Esophagus squamous epithelium (tissue), 5 donors: ENCODE data around the gene SMIM41. TPM values are rescaled to one million over a fixed set of nuclear protein-coding genes. Genes with fewer than 3 reads are reported as not detected.

ENCODE experiments used
- DNase-seq: peaks from one replicate; lab custom pipeline; 2025; lab: John Stamatoyannopoulos, UW
- H3K27ac ChIP-seq, 4 donors: fragments of 200-600 bp; sonication (generic); one replicate each; pipeline ENCODE4 v1.5.1; 2016 to 2019; ENCODE audit warnings: mild to moderate bottlenecking in 1 of 4
- H3K27me3 ChIP-seq, 4 donors: fragments of 200-600 bp; sonication (generic); 1 replicate in 3 of 4; 2 replicates in 1 of 4; pipeline versions ENCODE4 v1.5.1 to v1.6.0; 2017 to 2021; ENCODE audit warnings: antibody characterized with exemption in 1 of 4
- H3K36me3 ChIP-seq, 3 donors: fragments of 200-600 bp; sonication (generic); one replicate each; pipeline ENCODE4 v1.5.1; 2016 to 2019
- H3K4me1 ChIP-seq, 3 donors: fragments of 200-600 bp; sonication (generic); one replicate each; pipeline ENCODE4 v1.5.1; 2017 to 2019
- H3K4me3 ChIP-seq, 4 donors: fragments of 200-600 bp; sonication (generic); 1 replicate in 3 of 4; 2 replicates in 1 of 4; pipeline ENCODE4 v1.5.1; 2016 to 2019; ENCODE audit warnings: mild to moderate bottlenecking in 2 of 4, moderate library complexity in 1 of 4
- H3K9me3 ChIP-seq, 3 donors: fragments of 200-600 bp; sonication (generic); one replicate each; pipeline ENCODE4 v1.5.1; 2016 to 2019
- CTCF ChIP-seq, 6 experiments: fragments of 450-650 bp in 4 of 6; fragments of 200-600 bp in 2 of 6; sonication (generic) in 2 of 6; IDR thresholded peaks; one replicate each; pipeline ENCODE4 v1.5.1; 2016 to 2019; ENCODE audit warnings: antibody characterized with exemption in 6 of 6, mild to moderate bottlenecking in 4 of 6, moderate library complexity in 4 of 6
- POLR2A ChIP-seq, 4 donors: fragments of 450-650 bp; IDR thresholded peaks; one replicate each; pipeline ENCODE4 v1.6.1; 2017; ENCODE audit warnings: antibody characterized with exemption in 4 of 4, mild to moderate bottlenecking in 4 of 4, moderate library complexity in 3 of 4
- WGBS, 2 donors: methylation state at CpG; one replicate each; pipeline ENCODE4 v1.1.5; 2018; 5-methylcytosine and 5-hydroxymethylcytosine counted together
- intact Hi-C: fragments of 100-400 bp; cut with DNase I; formaldehyde crosslinking; loops from one replicate; pipeline ENCODE4 v1.15.0; 2022
- total RNA-seq, 4 donors: library from RNA; depleted of rRNA; stranded (reverse); fragments of >200 nt; gene quantifications; one replicate each; pipeline ENCODE4 v1.1.0, GENCODE V29; 2016
- donor health status: DM: yes; HTN: yes; CAD: no.

Gene SMIM41
- total RNA-seq, 4 donors from 2014 or later: 0.50 to 5.7 (median 1.8) TPM; not detected in 1

- H3K4me1 ChIP-seq: peaks cover 0 to 35% (median 20%) of the 10 kb centered on the region in 3 donors
- peaks cover 0 to 4% (median 0%) of the 10 kb centered on the region in 4 donors for H3K27me3 ChIP-seq
- H3K36me3 ChIP-seq: peaks cover 0 to 49% (median 7%) of the 10 kb centered on the region in 3 donors
- H3K9me3 ChIP-seq: no peaks in the 10 kb centered on the region
- 67 to 88% methylated on average over 3 of the region's 10 CpGs for WGBS, 2 donors
- peak overlapping the region in 3 of 4 donors; percentile 7 to 54 (median 40) for H3K4me3 ChIP-seq
- intact Hi-C loops: loop anchor here (5.0 kb wide), 1 partner anchor 53 kb away; no protein-coding TSS in a partner anchor
- DNase-seq: no peak
- H3K27ac ChIP-seq: peak overlapping the region; percentile 45 to 82 (median 64)
- TF ChIP-seq CTCF (IDR thresholded peaks at IDR 0.05) (no peak), POLR2A (IDR thresholded peaks at IDR 0.05) (no peak)
Measured at GRCh38 chr12:52080403-52081251, 1.1 kb downstream of the SMIM41 start.

- Histone ChIP-seq H3K36me3 (peaks cover 0 to 42% (median 7%) of the 10 kb centered on the region in 3 donors), H3K9me3 (no peaks in the 10 kb centered on the region), H3K4me3 (peak overlapping the region in 2 of 4 donors; percentile 28 to 40), H3K4me1 (peaks cover 0 to 35% (median 20%) of the 10 kb centered on the region in 3 donors), H3K27me3 (peaks cover 0 to 10% (median 0%) of the 10 kb centered on the region in 4 donors), H3K27ac (peak overlapping the region; percentile 45 to 82 (median 64))
- no peak for TF ChIP-seq CTCF (IDR thresholded peaks at IDR 0.05)
- no peak for TF ChIP-seq POLR2A (IDR thresholded peaks at IDR 0.05)
- no peak for DNase-seq
- intact Hi-C loops: loop anchor here (5.0 kb wide), 1 partner anchor 54 kb away; no protein-coding TSS in a partner anchor
- WGBS, 2 donors: 31 to 41% methylated on average over 2 to 5 of the region's 9 CpGs
Measured at GRCh38 chr12:52081263-52081733, 1.8 kb downstream of the SMIM41 start.

GRCh38 chr12:52082026-52082668 is 2.6 kb downstream of the SMIM41 start:
- no peaks in the 10 kb centered on the region for H3K9me3 ChIP-seq
- peak overlapping the region; percentile 45 to 82 (median 64) for H3K27ac ChIP-seq
- peaks cover 0 to 35% (median 20%) of the 10 kb centered on the region in 3 donors for H3K4me1 ChIP-seq
- WGBS, 2 donors: 24 to 44% methylated on average over 2 to 11 of the region's 13 CpGs
- peaks cover 0 to 17% (median 0%) of the 10 kb centered on the region in 4 donors for H3K27me3 ChIP-seq
- H3K36me3 ChIP-seq: peaks cover 0 to 33% (median 0%) of the 10 kb centered on the region in 3 donors
- TF ChIP-seq CTCF (IDR thresholded peaks at IDR 0.05): no peak
- no peak for TF ChIP-seq POLR2A (IDR thresholded peaks at IDR 0.05)
- intact Hi-C loops: loop anchor here (5.0 kb wide), 1 partner anchor 55 kb away; no protein-coding TSS in a partner anchor
- peak overlapping the region in 1 of 4 donors; percentile 28 for H3K4me3 ChIP-seq
- no peak for DNase-seq

- Histone ChIP-seq H3K27ac (peak overlapping the region in 3 of 4 donors; percentile 45 to 82 (median 70)), H3K4me3 (no peak overlapping the region), H3K4me1 (peaks cover 0 to 35% (median 20%) of the 10 kb centered on the region in 3 donors), H3K36me3 (peaks cover 0 to 29% (median 0%) of the 10 kb centered on the region in 3 donors), H3K9me3 (no peaks in the 10 kb centered on the region), H3K27me3 (peaks cover 0 to 22% (median 0%) of the 10 kb centered on the region in 4 donors)
- DNase-seq: no peak
- 20 to 77% methylated on average over 1 to 3 of the region's 4 CpGs for WGBS, 2 donors
- intact Hi-C loops: loop anchor here (5.0 kb wide), 1 partner anchor 55 kb away; no protein-coding TSS in a partner anchor
- TF ChIP-seq CTCF (IDR thresholded peaks at IDR 0.05) (no peak), POLR2A (IDR thresholded peaks at IDR 0.05) (no peak)
Measured at GRCh38 chr12:52082669-52082987, 3.1 kb downstream of the SMIM41 start.
